Testis (tissue), 5 donors: ENCODE measurements around the gene CKS1B. TPM values are rescaled to one million over a fixed set of nuclear protein-coding genes. Genes with fewer than 3 reads are reported as not detected.

Experiments
- DNase-seq: peaks from one replicate; pipeline ENCODE4 v3.0.0-alpha.2; 2019
- H3K27ac ChIP-seq, 2 donors: fragments of 200-600 bp; sonication (generic); one replicate each; pipeline ENCODE4 v1.5.1; 2019
- H3K27me3 ChIP-seq: fragments of 200-600 bp; sonication (generic); one replicate; pipeline ENCODE4 v1.5.1; 2019
- H3K36me3 ChIP-seq: fragments of 200-600 bp; sonication (generic); one replicate; pipeline ENCODE4 v1.5.1; 2017; ENCODE audit warnings: low read depth; ENCODE audit errors: missing control alignments
- H3K4me1 ChIP-seq: fragments of 200-600 bp; sonication (generic); one replicate; pipeline ENCODE4 v1.5.1; 2019
- H3K4me3 ChIP-seq, 2 donors: fragments of 200-600 bp; sonication (generic); one replicate each; pipeline ENCODE4 v1.5.1; 2017 to 2019
- H3K9me3 ChIP-seq: fragments of 200-600 bp; sonication (generic); one replicate; pipeline ENCODE4 v1.5.1; 2017
- CTCF ChIP-seq, 3 experiments: fragments of 450-650 bp in 2 of 3; fragments of 200-600 bp in 1 of 3; sonication (generic) in 1 of 3; IDR thresholded peaks; one replicate each; pipeline ENCODE4 v1.5.1; 2016 to 2019; ENCODE audit warnings: antibody characterized with exemption in 3 of 3, mild to moderate bottlenecking in 2 of 3, moderate library complexity in 1 of 3
- POLR2A ChIP-seq: fragments of 450-650 bp; IDR thresholded peaks from one replicate; pipeline ENCODE4 v1.6.1; 2017; ENCODE audit warnings: antibody characterized with exemption, mild to moderate bottlenecking, moderate library complexity
- WGBS, 2 donors: methylation state at CpG; one replicate each; pipeline ENCODE4 v1.1.5; 2018; 5-methylcytosine and 5-hydroxymethylcytosine counted together
- intact Hi-C: fragments of 100-400 bp; cut with DNase I; formaldehyde crosslinking; loops from one replicate; pipeline ENCODE4 v1.15.1; 2023; ENCODE audit warnings: low total_unique reads
- long read RNA-seq, 2 donors: transcript quantifications; one replicate each; lab custom pipeline, GENCODE V29; 2026
- polyA plus RNA-seq: library from polyadenylated mRNA; stranded (reverse); fragments of 350-450 nt; fragmentation: Illumina TruSeq; extraction: RNeasy Lipid Tissue Mini Kit (QIAGEN cat#74804); gene quantifications from one replicate; pipeline ENCODE4 v1.2.3, GENCODE V29; 2014; ENCODE audit warnings: low read depth, low replicate concordance; ENCODE audit not compliant: insufficient read depth
- total RNA-seq, 2 donors: library from RNA; depleted of rRNA; stranded (reverse); fragments of >200 nt; gene quantifications; one replicate each; pipeline ENCODE4 v1.2.3, GENCODE V29; 2016

The CKS1B gene
- total RNA-seq (10 to 100 TPM; 45.5 to 84.3 TPM), polyA plus RNA-seq (100 TPM)
- long read RNA-seq, donor 1, transcript CKS1B-201 (3 exons, 759 nt), result major isoform, 82 of 95 reads
- long read RNA-seq, donor 1, partial matches to known transcripts, result 0 of 95 reads
- long read RNA-seq, donor 1, other reads (novel, unspliced or antisense), result 6 of 95 reads
- long read RNA-seq, donor 2, transcript CKS1B-201 (3 exons, 759 nt), result major isoform, 45 of 47 reads
- long read RNA-seq, donor 2, partial matches to known transcripts, result 0 of 47 reads
- long read RNA-seq, donor 2, other reads (novel, unspliced or antisense), result 0 of 47 reads

DNA sequence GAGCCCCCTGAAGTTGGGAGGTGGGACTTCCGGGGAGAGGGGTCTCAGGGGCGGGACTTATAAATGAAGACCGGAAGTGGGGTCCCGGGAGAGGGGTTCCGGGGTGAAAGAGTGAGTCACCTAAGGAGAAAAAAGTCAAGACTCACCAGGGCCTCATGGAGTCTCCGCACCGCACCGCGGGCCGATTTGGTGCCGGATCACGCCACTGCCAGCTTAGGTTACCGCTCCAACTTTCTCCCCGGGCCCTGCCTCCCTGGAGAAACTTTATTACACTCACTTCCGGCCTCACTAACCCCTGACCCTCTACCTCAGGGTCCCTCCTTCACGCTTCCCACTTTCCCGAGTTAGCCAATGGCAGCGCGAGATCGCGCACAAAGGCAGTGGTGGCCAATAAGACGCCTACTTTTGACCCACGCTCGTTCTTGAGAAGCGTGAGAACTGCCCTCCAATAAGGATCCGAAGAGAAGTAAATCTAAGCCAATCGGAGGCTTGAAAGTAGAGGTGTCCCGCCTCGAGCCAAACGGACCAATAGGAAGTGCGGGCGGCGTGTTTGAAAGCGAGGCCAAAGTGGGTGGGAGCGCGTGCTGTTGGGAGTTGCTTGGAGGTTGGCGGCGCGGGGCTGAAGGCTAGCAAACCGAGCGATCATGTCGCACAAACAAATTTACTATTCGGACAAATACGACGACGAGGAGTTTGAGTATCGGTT lies at the start of gene CKS1B:
Gene CKS1B (plus strand): TSS at position 580 of the 706 bp plus-strand sequence. CDS start 65 bp downstream, at position 645.
- Histone ChIP-seq H3K9me3 (no peaks in the 10 kb centered on the region), H3K36me3 (no peaks in the 10 kb centered on the region), H3K27me3 (no peaks in the 10 kb centered on the region), H3K4me1 (peaks cover 46% of the 10 kb centered on the region), H3K4me3 (peak within 1 kb of the TSS; percentile 78 to 86), H3K27ac (peak within 1 kb of the TSS; percentile 98 to 99)
- peak; percentile 99 for DNase-seq
- intact Hi-C loops, result no loop called here
- TF ChIP-seq CTCF (IDR thresholded peaks at IDR 0.05), result no peak
- TF ChIP-seq POLR2A, result peak; percentile 9
- WGBS, 2 donors, result 0 to 1% methylated on average over 33 to 47 of the region's 47 CpGs

DNA sequence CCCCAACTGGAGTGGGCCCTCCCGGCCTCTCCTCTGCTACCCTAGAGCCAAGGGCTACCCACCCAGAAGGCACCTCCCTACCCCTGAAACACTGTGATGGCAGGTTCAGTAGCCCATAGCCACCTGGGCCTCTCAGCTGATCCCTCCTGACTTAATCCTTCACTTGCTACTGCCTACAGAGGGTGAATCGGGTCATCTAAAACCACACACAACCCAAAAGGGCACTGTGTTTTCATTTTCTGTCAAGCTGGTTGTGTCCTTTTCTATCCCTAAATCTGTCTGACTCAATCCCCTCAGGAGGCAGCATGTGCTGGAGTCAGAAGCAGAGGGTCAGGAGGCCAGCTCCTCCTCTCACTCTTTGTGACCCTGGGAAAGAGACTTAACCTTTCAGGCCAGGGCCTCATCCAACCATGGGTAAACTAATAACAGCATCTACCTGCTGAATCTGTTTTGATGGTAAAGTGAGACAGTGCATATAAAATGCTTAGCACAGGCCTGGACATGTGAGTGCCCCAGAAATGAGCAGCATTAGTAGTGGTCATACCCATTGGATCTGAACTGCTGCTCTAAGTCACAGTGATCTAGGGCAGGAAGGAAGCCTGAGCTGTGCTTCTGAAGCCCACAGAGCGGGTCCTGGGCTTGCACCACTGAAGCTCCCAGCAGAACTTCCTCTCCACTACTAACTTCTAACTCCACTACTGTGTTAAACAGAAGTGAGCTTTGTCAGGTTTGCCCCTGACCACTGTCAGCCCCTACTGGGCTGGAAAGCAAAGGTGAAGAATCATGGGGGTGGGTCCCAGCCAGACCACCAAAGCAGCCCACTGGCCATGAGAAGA lies 48.9 kb upstream of the CKS1B start:
- Histone ChIP-seq H3K9me3 (no peaks in the 10 kb centered on the region), H3K27me3 (no peaks in the 10 kb centered on the region), H3K4me1 (peaks cover 4% of the 10 kb centered on the region), H3K4me3 (no peak overlapping the region), H3K36me3 (no peaks in the 10 kb centered on the region), H3K27ac (no peak overlapping the region)
- TF ChIP-seq POLR2A (no peak), CTCF (IDR thresholded peaks at IDR 0.05) (no peak)
- DNase-seq, result no peak
- intact Hi-C loops, result no loop called here
- WGBS, 2 donors, result 80 to 90% methylated on average over 2 to 3 of the region's 3 CpGs

DNA sequence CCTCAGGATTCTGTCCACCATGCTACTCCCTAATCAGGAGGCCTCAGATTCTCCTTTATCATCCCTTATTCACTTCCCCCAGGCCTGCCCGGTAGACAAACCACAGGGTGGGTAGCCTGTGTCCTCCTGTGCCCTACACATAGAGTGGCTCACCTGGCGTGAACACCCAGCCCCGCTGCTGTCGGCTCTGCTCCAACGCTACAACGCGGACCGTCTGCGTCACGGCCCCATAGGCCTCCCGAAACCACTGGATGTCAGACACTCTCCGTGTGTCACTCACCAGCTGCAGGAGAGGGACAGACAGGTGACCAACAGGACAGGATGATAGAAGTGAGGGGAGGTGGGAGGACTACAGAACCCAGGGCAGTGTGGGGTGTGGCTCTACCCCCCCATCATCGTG lies 48.3 kb upstream of the CKS1B start:
- Histone ChIP-seq H3K4me3 (no peak overlapping the region), H3K27ac (no peak overlapping the region), H3K27me3 (no peaks in the 10 kb centered on the region), H3K9me3 (no peaks in the 10 kb centered on the region), H3K36me3 (no peaks in the 10 kb centered on the region), H3K4me1 (peaks cover 4% of the 10 kb centered on the region)
- DNase-seq, result no peak
- intact Hi-C loops, result no loop called here
- 93 to 97% methylated on average over 12 to 13 of the region's 13 CpGs for WGBS, 2 donors
- no peak for TF ChIP-seq CTCF (IDR thresholded peaks at IDR 0.05)
- no peak for TF ChIP-seq POLR2A

GRCh38 chr1:154931940-154932487 lies 42.5 kb upstream of the CKS1B start:
- no peaks in the 10 kb centered on the region for H3K9me3 ChIP-seq
- H3K27me3 ChIP-seq, result no peaks in the 10 kb centered on the region
- H3K27ac ChIP-seq, result no peak overlapping the region
- TF ChIP-seq CTCF (IDR thresholded peaks at IDR 0.05), result no peak
- no peak for TF ChIP-seq POLR2A
- H3K4me3 ChIP-seq, result no peak overlapping the region
- DNase-seq, result no peak
- intact Hi-C loops, result no loop called here
- 90 to 95% methylated on average over 10 to 11 of the region's 11 CpGs for WGBS, 2 donors
- H3K4me1 ChIP-seq, result no peaks in the 10 kb centered on the region
- H3K36me3 ChIP-seq, result no peaks in the 10 kb centered on the region
